GM15510 (cell line): ENCODE results near the gene CDK16.

Experiments
- POLR2A ChIP-seq: IDR thresholded peaks from 3 replicates; pipeline ENCODE4 v1.6.1; 2011; ENCODE audit warnings: borderline replicate concordance; ENCODE audit not compliant: insufficient read length; ENCODE audit errors: extremely low read depth

The CDK16 gene

DNA sequence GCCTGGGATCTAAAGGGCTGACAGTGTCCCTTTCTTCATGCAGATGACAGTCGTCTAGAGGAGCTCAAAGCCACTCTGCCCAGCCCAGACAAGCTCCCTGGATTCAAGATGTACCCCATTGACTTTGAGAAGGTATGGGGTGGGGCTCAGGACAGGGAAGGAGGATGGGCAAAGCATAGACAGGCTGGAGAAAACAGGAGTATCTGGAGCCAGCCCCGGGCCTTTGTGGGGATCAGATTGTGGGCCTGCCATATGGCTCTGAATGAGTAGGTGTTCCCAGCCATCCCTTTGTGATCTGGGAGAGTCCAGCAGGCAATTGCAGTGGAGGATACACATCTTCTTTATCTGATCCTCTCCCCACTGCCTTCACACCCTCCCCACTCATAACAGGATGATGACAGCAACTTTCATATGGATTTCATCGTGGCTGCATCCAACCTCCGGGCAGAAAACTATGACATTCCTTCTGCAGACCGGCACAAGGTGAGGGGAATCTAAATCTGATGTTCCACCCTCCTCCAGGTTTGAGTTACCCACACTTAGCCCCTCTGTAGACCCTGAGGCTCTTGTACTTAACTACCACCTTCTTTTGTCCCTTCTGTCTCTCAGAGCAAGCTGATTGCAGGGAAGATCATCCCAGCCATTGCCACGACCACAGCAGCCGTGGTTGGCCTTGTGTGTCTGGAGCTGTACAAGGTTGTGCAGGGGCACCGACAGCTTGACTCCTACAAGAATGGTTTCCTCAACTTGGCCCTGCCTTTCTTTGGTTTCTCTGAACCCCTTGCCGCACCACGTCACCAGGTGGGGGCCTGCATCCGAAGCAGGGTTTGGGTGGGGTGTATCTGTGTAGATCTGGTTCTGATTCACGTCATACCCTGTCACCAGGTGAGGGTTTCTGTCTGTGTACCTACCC lies 5.8 kb upstream of the CDK16 start:
- TF ChIP-seq POLR2A, result no peak

DNA sequence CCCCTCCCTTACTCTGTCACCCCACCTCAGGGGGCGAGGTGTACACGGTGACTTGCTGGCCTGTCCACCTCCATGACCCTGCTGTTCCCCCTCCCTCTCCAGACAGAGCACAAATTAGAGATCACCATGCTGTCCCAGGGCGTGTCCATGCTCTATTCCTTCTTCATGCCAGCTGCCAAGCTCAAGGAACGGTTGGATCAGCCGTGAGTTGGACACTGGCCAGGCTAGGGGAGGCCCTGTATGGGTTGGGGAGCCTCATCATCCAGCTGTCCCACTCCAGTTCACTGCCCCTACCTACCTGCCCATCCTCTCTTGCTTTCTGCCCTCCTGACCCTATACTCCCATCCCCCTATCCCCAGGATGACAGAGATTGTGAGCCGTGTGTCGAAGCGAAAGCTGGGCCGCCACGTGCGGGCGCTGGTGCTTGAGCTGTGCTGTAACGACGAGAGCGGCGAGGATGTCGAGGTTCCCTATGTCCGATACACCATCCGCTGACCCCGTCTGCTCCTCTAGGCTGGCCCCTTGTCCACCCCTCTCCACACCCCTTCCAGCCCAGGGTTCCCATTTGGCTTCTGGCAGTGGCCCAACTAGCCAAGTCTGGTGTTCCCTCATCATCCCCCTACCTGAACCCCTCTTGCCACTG lies 3.9 kb upstream of the CDK16 start:
- TF ChIP-seq POLR2A, result no peak

DNA sequence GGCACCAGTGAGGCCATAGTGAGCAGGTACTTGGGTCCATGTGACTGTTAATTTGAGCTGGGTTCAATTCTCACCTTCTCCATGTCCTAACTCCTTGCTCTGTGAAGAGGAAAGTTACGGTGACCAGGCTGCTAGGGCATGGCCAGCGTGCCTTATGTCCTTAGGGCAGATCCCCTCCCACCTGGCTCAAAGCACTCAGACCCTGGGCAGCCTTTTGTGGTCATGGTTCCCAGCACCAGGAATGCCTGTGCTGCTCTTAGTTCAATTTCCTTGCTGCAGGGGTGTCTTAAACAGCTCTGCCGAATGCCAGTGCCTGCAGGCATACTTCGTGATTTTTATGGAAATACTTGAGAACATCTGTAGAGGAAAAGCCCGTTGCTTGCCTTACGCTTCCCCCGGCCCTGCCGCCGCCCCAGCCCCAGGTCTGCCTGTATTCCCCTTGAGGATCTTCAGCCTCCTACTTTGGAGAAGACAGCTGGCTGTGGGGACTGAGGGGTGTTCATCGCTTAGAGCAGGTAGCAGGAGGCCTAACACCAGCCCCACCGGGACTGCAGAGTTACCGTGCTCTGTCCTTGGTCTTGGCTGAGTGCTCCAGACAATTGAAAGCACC lies 3.1 kb upstream of the CDK16 start:
- no peak for TF ChIP-seq POLR2A

DNA sequence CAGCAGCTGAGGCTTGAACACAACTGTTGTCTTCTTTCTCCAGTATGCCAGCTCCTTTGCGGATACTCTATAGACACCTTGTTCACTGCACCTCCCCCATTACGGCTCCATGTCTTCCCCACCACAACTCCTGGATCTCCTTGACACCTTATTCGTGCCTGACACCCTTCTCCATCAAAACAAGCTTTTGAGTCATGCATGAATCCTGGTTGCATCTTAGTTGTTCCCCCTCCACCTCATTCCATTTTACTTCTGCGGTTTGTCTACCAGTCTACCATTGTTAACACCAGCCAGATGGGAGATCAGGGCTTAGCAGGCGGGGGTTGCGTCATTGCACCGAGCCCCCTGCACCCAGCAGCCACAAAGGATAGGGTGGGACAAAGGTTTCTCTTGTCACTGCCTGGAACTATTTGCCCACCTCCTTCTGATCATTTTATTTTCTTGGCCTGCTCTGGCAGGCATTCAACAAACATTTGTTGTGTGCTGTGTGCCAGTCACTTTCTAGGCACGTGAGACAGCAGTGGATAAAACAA lies 2.0 kb upstream of the CDK16 start:
- TF ChIP-seq POLR2A, result no peak

DNA sequence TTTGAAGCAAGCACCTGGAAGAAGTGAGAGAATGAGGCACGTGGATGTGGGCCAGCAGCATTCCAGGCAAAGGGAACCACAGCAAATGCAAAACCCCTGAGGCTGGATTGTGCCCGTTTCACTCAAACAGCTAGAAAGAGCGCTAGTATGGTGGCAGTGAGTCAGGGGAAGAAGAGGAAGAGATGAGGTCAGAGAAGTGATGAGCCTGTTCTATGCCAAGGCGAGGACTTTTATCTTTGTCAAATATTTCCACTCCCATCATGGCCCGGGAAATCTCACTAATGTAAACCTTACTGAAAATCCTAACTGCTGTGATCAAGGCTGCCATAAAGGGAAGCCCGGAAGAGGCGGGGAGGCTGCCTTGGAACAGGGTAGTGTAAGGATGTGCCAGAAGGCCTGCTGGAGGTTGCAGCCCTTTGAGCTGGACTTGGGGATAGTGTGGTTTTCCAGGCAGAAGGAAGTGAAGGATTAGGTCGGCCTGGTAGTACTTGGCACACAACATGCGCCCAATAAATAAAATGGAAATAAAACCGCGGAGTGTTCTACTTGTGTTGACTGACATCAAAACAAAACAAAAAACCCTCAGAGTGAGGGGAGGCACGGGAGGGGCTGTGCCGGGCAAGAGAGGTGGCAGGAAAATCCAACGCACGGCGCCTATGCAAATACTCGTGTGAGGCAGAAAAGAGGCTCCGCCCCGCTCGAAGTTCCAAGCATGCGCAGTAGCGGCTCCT lies 1.2 kb upstream of the CDK16 start:
- TF ChIP-seq POLR2A, result no peak

DNA sequence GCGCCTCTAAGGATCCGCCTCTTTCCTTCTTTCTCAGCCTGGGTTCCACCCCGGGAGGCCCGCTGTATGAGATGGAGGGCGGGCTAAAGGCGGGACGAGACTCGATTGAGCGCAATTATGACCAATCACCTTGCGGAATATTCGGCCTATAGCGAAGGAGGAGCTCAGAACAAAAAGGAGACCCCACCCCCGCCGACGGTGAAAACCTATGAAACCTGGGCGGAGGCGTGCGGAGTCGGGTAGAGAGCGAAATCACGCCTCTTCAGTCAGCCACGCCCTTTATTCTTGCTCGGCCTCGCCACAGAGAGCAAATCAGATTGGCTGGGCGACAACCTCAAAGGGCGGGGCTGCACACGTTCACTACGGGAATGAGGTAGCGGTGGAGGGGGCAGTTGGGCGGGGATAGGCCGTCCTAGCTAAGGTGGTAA lies 615 bp upstream of the CDK16 start:
- peak; percentile 43 for TF ChIP-seq POLR2A

DNA sequence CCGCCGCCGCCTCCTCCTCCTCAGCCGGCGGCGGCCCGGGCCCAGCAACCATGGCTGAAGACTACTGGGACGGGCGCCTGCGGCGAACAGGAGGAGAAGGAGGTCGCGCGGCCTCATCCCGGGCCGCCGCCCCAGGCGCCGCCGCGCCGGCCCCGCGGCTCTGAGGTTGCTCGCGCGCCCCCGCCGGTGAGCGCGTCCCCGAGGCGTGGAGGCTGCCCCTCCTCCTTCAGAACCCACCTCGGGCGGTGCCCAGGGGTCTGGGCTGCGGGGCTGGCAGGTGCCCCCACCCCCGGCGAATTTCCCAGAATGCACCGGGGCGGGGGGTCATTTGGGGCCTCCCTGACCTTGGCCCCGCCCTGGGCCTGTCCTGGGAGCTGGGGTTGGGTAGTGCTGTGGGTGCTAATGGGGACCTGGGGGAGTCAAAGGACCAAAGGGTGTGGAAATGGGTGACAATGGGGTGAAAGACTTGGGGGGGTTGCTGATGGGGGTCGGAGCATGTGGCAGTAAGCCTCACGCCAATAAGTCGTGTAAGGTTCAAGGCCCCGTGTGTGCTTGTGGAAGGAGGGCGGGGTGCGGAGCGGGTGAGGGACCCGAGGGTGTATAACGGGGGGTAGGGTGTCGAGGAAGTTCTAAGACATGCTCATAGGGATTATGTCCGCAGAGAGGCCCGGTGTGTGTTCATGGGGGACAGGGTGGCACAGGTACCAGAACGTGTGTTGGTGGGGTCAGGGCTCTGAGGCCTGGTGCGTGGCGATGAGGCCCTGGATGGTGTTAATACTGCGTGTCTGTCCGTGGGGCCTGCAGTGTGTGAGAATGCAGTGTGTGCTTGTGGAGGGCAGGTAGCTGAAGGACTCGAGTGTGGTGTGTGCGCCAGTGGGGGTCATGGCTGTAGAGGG lies 687 bp downstream of the CDK16 start:
- TF ChIP-seq POLR2A, result no peak

DNA sequence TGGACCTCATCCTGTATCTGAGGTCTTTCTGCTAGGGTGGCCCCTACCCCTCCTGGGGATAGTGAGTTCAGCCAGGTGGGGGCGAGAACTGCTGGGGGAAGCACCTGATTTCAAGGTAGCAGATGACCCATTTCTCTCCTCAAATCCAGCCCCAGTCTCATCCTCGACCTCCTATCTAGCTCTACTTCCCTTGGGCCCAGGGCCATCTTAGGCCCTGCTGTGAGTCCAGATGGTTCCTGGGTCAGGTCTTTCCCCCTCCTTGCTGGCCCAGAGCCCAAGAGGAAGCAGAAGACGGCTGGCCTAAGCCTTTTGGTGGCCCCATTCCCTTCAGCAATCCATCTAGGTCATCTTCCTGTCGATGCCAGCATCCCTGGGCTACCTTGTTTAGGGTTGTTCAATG lies 3.3 kb downstream of the CDK16 start:
- no peak for TF ChIP-seq POLR2A

DNA sequence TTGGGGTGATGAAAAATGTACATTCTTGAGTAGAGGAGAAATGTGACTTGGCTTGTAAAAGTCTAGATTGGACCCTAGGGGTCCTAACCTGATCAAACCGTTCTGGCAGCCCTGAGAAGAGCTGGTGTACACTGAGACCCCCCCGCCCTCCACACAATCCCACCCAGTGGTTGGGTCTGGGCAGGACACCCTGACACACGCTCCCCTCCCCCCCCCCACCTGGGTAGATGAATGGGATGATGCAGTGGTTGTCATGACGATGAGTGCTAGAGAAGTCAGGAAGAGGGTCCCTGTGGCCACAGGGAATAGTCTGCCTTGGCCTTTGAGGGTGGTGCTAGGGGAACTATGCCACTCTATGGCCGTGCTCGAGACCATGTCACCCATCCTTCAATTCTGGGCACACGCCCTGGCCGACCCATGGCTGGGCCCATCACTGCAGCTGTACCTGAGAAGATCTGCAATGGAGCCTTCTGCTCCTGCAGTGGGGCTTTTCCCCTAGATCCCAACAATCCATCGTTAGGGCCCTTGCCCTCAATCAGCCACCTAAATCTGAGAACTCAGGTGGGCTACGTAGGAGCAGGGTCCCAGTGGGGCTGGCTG lies 4.4 kb downstream of the CDK16 start:
- no peak for TF ChIP-seq POLR2A

DNA sequence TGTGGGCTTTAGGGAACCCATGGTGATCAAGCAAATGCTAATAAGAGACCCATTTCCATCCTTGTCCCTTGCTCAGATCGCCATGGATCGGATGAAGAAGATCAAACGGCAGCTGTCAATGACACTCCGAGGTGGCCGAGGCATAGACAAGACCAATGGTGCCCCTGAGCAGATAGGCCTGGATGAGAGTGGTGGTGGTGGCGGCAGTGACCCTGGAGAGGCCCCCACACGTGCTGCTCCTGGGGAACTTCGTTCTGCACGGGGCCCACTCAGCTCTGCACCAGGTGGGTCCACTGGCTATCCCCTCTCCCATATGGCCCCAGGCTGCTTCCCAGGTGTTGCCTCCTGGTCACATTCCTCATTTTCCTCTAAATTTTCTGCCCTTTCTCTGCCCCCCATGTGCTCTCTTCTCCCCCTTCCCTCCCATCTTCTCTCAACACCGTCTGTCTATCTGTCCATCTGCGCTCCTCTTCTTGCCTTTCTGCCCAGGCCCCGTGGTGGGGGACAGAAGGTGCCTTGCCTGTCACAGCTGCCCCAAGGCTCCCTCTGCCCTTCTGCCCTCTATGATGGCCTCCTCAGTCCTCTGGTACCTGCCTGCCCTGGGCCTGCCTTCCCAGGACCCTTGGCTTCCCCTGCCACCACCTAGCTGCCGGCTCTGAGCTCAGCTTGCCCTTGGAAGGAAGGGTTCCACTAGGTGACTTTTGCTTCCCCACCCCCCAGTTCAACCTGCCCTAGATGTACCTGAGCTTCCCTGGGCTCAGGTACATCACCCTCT lies 5.2 kb downstream of the CDK16 start:
- TF ChIP-seq POLR2A, result no peak

DNA sequence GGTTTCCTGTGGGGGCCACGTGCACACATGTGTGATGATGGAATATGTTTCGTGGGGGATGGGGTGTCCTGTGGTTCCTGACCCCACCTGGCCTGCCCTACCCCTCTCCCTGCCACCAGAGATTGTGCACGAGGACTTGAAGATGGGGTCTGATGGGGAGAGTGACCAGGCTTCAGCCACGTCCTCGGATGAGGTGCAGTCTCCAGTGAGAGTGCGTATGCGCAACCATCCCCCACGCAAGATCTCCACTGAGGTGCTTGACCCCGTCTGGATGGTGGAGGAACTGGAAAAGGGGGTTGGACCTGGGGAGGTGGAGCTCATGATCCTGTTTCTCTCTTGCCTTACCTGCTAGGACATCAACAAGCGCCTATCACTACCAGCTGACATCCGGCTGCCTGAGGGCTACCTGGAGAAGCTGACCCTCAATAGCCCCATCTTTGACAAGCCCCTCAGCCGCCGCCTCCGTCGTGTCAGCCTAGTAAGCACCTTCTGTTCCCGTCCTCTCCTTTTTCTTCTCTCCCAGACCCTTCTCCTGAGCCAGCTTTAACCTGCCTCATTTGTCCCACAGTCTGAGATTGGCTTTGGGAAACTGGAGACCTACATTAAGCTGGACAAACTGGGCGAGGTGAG lies 5.9 kb downstream of the CDK16 start:
- TF ChIP-seq POLR2A, result no peak

DNA sequence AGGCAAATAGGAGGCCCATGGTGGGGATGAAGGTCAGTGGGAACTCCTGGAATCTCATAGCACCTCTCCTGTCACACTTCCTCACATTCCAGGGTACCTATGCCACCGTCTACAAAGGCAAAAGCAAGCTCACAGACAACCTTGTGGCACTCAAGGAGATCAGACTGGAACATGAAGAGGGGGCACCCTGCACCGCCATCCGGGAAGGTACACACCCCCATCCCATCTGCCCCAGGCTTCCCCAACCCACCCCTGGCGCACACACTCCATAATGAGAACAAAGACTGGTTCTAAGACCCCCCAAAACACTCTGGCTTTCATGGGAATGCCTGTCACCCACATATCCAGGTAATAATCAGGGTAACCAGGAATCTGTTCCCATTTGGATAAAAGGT lies 6.4 kb downstream of the CDK16 start:
- TF ChIP-seq POLR2A, result no peak
